Articular chondrocyte of knee joint (primary cell): ENCODE results near the gene CPLX1. TPM values are rescaled to one million over a fixed set of nuclear protein-coding genes. Genes with fewer than 3 reads are reported as not detected.

Experiments
- total RNA-seq: library from RNA; depleted of rRNA; stranded (reverse); fragments of >200 nt; gene quantifications from 2 replicates; pipeline ENCODE4 v1.2.3, GENCODE V29; 2012

Gene CPLX1
- 0.13 TPM in 1 of 2 replicates, not detected in the other for total RNA-seq

DNA sequence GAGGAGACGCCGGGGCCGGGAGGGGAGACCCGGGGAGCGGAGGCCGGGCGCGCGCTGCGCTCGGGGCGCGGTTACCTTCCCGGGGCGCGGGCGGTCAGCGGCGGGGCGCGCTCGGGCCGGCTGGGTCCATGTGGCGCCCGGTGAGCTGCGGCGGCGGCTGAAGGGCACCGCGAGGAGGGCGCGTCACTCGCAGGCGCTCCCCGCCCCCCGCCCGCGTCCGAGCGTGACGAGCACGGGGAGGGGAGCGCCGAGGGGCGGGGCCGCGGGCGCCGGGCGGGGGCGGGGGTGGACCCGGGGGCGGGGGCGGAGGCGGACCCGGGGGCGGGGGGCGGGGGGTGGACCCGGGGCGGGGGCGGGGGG is at the start of gene CPLX1:
Gene CPLX1, minus strand, starts transcription at position 159 of the 360 bp plus-strand sequence. CDS start 1,607 bp downstream, outside the sequence.

Other genes starting within 250 kb of the CPLX1 start
- gene TMEM271, start 249.8 kb downstream of the CPLX1 start, total RNA-seq: not detected in 2 replicates
- gene PDE6B, start 200.6 kb downstream of the CPLX1 start, total RNA-seq: 0.43 and 1.3 TPM in 2 replicates
- 58.8 and 84.8 TPM in 2 replicates for gene ATP5ME, start 151.9 kb downstream of the CPLX1 start, total RNA-seq
- 17.1 and 18.0 TPM in 2 replicates for gene MYL5, start 151.6 kb downstream of the CPLX1 start, total RNA-seq
- 10.7 and 11.1 TPM in 2 replicates for gene SLC49A3, start 137.0 kb downstream of the CPLX1 start, total RNA-seq
- gene PCGF3, start 120.3 kb downstream of the CPLX1 start, total RNA-seq: 24.0 and 27.2 TPM in 2 replicates
- gene GAK, start 106.2 kb upstream of the CPLX1 start, total RNA-seq: 41.3 and 44.2 TPM in 2 replicates
- gene TMEM175, start 106.3 kb upstream of the CPLX1 start, total RNA-seq: 9.6 and 11.1 TPM in 2 replicates
- 7.7 and 8.0 TPM in 2 replicates for gene DGKQ, start 147.4 kb upstream of the CPLX1 start, total RNA-seq
- 15.0 and 21.1 TPM in 2 replicates for gene IDUA, start 160.9 kb upstream of the CPLX1 start, total RNA-seq
- gene SLC26A1, start 167.3 kb upstream of the CPLX1 start, total RNA-seq: 0.26 and 0.43 TPM in 2 replicates
- 58.7 and 68.5 TPM in 2 replicates for gene FGFRL1, start 185.5 kb upstream of the CPLX1 start, total RNA-seq